Measurements from ENCODE around the gene TTC39B.

DNA sequence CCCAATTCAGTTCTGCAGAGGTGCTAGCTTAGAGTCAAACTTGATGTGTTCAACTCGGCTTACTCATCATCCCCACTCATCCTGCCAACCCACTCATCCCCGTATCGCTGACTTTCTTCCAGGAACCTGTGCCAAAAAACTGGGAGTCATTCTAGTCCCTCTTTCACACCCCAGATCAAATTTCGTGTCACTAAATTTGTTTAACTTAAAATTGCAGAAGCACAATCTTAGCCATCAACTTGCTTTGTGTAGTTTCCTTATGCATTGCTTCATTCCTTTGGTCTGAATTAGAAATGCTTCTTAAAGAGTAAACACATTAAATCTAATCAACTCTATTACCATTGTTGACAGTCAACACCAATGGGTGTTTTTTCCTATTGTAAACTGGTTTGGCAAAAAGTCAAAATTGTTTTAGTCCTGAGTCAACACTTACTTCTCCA is 162.4 kb downstream of the TTC39B start:
- no peak for TF ChIP-seq POLR2AphosphoS5 (IDR thresholded peaks at IDR 0.05)
- TF ChIP-seq, protein P1, sequence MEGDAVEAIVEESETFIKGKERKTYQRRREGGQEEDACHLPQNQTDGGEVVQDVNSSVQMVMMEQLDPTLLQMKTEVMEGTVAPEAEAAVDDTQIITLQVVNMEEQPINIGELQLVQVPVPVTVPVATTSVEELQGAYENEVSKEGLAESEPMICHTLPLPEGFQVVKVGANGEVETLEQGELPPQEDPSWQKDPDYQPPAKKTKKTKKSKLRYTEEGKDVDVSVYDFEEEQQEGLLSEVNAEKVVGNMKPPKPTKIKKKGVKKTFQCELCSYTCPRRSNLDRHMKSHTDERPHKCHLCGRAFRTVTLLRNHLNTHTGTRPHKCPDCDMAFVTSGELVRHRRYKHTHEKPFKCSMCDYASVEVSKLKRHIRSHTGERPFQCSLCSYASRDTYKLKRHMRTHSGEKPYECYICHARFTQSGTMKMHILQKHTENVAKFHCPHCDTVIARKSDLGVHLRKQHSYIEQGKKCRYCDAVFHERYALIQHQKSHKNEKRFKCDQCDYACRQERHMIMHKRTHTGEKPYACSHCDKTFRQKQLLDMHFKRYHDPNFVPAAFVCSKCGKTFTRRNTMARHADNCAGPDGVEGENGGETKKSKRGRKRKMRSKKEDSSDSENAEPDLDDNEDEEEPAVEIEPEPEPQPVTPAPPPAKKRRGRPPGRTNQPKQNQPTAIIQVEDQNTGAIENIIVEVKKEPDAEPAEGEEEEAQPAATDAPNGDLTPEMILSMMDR (IDR thresholded peaks at IDR 0.05): no peak
- TF ChIP-seq EP300 (IDR thresholded peaks at IDR 0.05; ENCODE audit: low read depth): no peak

Data from transverse colon (tissue), 4 donors.